ENCODE measurements around the gene CYB5RL.

CYB5RL gene

DNA sequence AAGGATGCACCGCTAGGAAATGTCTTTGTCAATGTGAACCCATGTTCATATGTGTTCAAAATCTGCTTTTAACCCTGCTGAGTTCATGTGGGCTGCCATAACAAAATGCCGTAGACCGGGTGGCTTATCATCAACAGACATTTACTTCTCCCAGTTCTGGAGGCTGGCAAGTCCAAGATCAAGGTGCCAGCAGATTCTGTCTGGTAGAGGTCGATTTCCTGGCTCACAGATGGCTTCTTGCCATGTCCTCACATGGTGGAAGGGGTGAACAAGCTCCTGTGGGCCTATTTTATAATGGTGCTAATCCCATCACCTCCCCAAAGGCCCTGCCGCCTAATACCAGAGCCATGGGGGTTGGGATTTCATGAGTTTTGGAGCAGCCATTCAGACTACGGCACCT lies 42.4 kb downstream of the CYB5RL start:
- DNase-seq, result no peak

DNA sequence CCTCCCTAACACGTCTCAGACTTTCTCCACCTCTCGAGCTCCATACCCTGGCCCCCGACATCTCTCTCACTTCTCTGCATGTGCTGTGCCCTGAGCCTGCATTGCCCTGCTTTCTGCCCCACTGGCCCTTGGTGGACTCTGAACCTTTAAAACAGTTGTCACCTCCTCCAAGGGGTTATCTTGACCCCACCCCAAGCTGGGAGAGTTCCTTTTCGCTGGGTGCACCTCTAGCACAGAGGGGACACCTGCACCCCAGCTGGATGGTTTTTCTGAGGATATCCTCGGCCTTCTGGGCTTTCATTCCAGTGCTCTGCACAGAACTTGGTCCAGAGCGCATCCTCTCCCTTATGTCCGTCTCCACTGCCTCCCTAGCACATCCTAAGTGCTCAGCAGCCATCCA lies 42.8 kb downstream of the CYB5RL start:
- no peak for DNase-seq

DNA sequence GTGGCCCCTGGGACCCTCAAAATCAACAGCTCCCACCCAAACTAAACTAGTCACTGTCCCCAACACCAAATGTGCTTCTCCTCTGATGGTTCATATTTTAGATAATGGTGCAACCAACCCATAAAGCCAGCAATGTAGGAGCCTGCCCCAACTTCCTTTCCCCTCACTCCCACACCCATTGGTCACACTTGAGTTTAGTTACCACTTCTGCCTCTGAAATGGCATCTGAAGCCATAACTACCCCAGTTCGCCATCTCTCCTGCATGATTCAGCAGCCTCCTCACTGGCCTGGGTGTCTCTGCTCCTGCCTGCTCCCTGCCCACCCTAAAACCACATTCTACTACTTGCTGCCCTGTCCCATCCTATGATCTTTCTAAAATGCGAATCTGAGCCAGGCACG lies 43.6 kb downstream of the CYB5RL start:
- DNase-seq, result no peak

DNA sequence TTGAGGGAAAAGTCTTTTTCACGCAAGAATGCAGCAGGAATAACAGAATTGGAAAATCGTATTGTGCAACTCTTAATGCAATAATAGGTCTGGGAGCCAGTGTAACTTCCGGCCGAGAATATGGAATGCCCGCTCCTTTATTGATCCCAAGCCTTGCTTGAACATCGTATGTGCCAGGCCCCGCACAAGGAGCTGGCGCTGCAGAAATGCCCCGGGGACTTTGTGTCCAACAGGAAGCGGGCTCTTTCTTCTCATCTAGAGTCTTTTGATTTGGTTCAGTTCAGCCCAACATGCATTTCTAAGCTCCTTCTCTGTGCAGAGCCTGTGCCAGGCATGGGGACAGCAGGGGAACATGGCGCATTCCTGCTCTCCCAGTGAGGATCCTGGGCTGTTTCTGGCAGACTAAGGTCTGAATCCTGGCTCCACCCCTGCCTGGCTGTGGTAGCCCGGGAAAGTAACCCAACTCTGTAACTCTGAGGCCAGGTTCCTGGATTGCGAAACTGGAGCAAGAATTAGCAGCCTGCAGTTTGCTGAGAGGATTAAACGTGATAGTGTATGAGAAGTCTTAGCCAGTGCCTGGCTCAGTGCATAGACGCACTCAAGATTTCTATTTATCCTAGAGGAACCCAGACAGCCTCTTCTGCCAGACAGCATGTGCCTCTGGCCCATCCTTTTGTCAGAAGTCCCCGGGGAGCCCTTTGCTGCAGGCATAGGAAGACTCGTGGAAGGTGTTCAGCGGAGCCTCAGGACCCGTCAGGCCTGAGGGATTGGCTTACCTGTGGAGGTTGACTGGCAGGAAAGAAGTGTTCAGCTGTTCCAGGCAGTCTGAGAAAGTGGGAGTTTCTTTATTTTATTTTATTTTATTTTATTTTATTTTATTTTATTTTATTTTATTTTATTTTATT lies 46.0 kb downstream of the CYB5RL start:
- DNase-seq, result peak in 1 of 2 experiments; percentile 31

DNA sequence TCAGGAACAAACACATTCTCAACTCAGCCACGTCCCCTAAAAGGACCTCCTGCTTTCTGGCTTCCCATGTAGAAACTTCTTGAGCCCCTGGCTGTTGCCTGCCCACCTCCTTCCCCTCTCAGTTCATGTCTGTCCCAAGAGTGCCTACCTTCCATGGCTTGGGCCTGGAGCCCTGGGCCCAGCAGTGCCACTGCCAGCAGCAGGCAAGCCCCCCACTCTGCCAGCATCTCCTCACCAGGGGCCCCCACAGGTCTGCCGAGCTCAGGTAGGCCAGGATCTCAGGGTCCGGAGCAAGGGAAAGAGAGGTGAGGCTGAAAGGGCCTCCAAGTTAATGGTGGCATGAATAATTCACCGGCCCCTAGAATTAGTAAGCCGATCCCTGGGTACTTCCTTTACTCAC lies 47.1 kb downstream of the CYB5RL start, which contains the start of gene CDCP2:
Gene CDCP2 (minus strand): TSS at position 305 of the 400 bp plus-strand sequence. CDS start 78 bp downstream, at position 227.
- no peak for DNase-seq

DNA sequence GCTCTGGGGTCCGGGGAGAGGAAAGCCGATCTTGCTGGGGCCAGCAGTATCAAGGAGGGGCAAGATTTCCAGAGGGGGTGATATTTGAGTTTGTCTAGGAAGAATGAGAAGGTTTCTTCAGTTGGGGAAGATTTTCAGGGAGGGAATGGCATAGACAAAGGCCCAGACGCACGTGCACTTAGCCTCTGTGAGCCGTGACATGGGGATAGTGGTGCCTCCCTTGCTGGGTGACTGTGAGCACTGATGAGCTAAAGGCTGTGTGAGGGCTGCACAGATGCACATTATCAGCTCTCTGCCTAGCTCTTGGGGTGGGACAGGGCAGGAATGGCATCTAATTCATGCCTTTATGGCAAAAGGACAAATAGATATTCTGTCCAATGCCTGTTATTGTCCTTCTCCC lies 48.8 kb downstream of the CYB5RL start:
- DNase-seq, result no peak
